Activated T-cell treated with anti-CD3 and anti-CD28 coated beads for 1 hour (primary cell): ENCODE data around the gene FGD2.
A peak's percentile ranks its signal among the peaks of the same experiment; 100 is the strongest.
"Not testable (repeated sequence)": the region's sequence is repeated elsewhere in the genome, so short reads cannot be mapped to it uniquely, and the experiment has no call there.

Source experiments
- DNase-seq: peaks from one replicate; pipeline ENCODE4 v3.0.0-alpha.2; 2020; ENCODE audit warnings: low read depth

Gene FGD2

GRCh38 chr6:36971921-36972673 is 33.4 kb upstream of the FGD2 start:
- no peak for DNase-seq

- DNase-seq = no peak
Observed at GRCh38 chr6:36973190-36973589, 32.3 kb upstream of the FGD2 start.

- DNase-seq = no peak
Observed at GRCh38 chr6:36973647-36974046, 31.8 kb upstream of the FGD2 start.

- no peak for DNase-seq
Observed at GRCh38 chr6:36975231-36976006, 30.0 kb upstream of the FGD2 start.

GRCh38 chr6:36976007-36976264 is 29.5 kb upstream of the FGD2 start:
- no peak for DNase-seq

GRCh38 chr6:36976509-36976908 is 28.9 kb upstream of the FGD2 start:
- no peak for DNase-seq

GRCh38 chr6:36976931-36977330 is 28.5 kb upstream of the FGD2 start:
- DNase-seq = no peak

- no peak for DNase-seq
Observed at GRCh38 chr6:36977470-36977941, 27.9 kb upstream of the FGD2 start.

- no peak for DNase-seq
Observed at GRCh38 chr6:36978421-36979346, 26.8 kb upstream of the FGD2 start.

- DNase-seq = no peak
Observed at GRCh38 chr6:36979347-36979742, 26.1 kb upstream of the FGD2 start.

- no peak for DNase-seq
Observed at GRCh38 chr6:36980129-36980528, 25.3 kb upstream of the FGD2 start.

GRCh38 chr6:36980876-36981619 is 24.4 kb upstream of the FGD2 start:
- no peak for DNase-seq

- no peak for DNase-seq
Observed at GRCh38 chr6:36983538-36983937, 21.9 kb upstream of the FGD2 start.

- DNase-seq = peak; percentile 32
Observed at GRCh38 chr6:36984581-36985416, 20.7 kb upstream of the FGD2 start.

- DNase-seq = no peak
Observed at GRCh38 chr6:36985417-36985807, 20.0 kb upstream of the FGD2 start.

GRCh38 chr6:36985808-36986703 is 19.4 kb upstream of the FGD2 start, which contains the start of gene MTCH1:
TSS of gene MTCH1 (minus strand) at chr6:36986196. CDS start at chr6:36986173, 23 bp downstream.
- peak; percentile 83 for DNase-seq

- no peak for DNase-seq
Observed at GRCh38 chr6:36986704-36987047, 18.8 kb upstream of the FGD2 start.

GRCh38 chr6:36989264-36989663 is 16.2 kb upstream of the FGD2 start:
- no peak for DNase-seq

- not testable (repeated sequence) for DNase-seq
Observed at GRCh38 chr6:36990401-36990800, 15.1 kb upstream of the FGD2 start.
